ENCODE measurements around the gene LYPD6B. TPM values are rescaled to one million over a fixed set of nuclear protein-coding genes. Genes with fewer than 3 reads are reported as not detected.
A peak's percentile ranks its signal among the peaks of the same experiment; 100 is the strongest.

LYPD6B gene
- total RNA-seq, 2 experiments from 2014 or later = not detected

GRCh38 chr2:149158957-149159356 lies 120.5 kb downstream of the LYPD6B start:
- H3K36me3 Mint-ChIP-seq = no peaks in the 10 kb centered on the region
- no peak overlapping the region for H3K4me3 Mint-ChIP-seq
- CTCF ChIA-PET = no interaction called here
- DNase-seq (no peak), ATAC-seq (no peak)
- H3K4me1 Mint-ChIP-seq = peaks cover 5% of the 10 kb centered on the region
- H3K27me3 Mint-ChIP-seq = peaks cover 34% of the 10 kb centered on the region
- no peak overlapping the region for H3K27ac Mint-ChIP-seq
- no peaks in the 10 kb centered on the region for H3K9me3 Mint-ChIP-seq (ENCODE audit: low read depth)

GRCh38 chr2:149160195-149160594 lies 121.7 kb downstream of the LYPD6B start:
- ATAC-seq (no peak), DNase-seq (no peak)
- Mint-ChIP-seq H3K36me3 (no peaks in the 10 kb centered on the region), H3K27ac (no peak overlapping the region), H3K4me3 (no peak overlapping the region), H3K9me3 (ENCODE audit: low read depth) (no peaks in the 10 kb centered on the region), H3K27me3 (peaks cover 34% of the 10 kb centered on the region), H3K4me1 (peaks cover 5% of the 10 kb centered on the region)
- CTCF ChIA-PET = no interaction called here

DNA sequence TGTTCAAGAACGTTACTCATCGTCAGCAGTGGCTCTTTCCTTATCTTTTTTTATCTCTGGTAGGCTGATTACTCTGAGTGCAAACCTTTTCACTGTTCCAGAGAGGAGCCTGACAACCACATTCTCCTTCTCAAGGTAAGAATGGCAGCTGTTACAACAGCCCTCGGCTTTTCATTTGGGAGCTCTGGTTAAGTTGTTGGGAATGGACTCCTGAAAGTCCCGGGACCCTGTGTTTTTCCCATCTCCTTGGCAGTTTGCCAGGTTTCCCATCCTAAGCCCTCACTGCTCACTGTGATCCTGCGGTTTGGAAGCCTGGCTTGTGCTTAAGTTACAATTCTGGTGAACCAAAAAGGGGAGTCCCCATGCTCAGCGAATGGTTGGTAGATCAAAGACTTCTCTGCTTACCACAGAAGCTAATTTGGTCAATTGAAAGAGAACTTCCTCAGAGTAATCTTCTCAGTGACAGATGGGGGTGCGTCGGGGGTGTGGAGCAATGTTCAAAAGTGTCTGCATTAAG lies 122.3 kb downstream of the LYPD6B start:
- peak; percentile 30 for ATAC-seq

GRCh38 chr2:149161481-149162225 lies 123.2 kb downstream of the LYPD6B start:
- ATAC-seq (no peak), DNase-seq (no peak)
- CTCF ChIA-PET = no interaction called here
- Mint-ChIP-seq H3K36me3 (no peaks in the 10 kb centered on the region), H3K9me3 (ENCODE audit: low read depth) (no peaks in the 10 kb centered on the region), H3K27ac (no peak overlapping the region), H3K4me1 (peaks cover 5% of the 10 kb centered on the region), H3K4me3 (no peak overlapping the region), H3K27me3 (peaks cover 32% of the 10 kb centered on the region)

More for the DNA sequence above, 122.3 kb downstream of the LYPD6B start:
- Mint-ChIP-seq H3K4me1 (peaks cover 5% of the 10 kb centered on the region), H3K4me3 (no peak overlapping the region), H3K9me3 (ENCODE audit: low read depth) (no peaks in the 10 kb centered on the region), H3K36me3 (no peaks in the 10 kb centered on the region), H3K27me3 (peaks cover 34% of the 10 kb centered on the region), H3K27ac (no peak overlapping the region)
- CTCF ChIA-PET = no interaction called here
- DNase-seq = no peak

GRCh38 chr2:149164296-149164695 lies 125.8 kb downstream of the LYPD6B start:
- no peak overlapping the region for H3K4me3 Mint-ChIP-seq
- H3K36me3 Mint-ChIP-seq = no peaks in the 10 kb centered on the region
- H3K4me1 Mint-ChIP-seq = peaks cover 14% of the 10 kb centered on the region
- no peaks in the 10 kb centered on the region for H3K9me3 Mint-ChIP-seq (ENCODE audit: low read depth)
- DNase-seq = no peak
- peaks cover 26% of the 10 kb centered on the region for H3K27me3 Mint-ChIP-seq
- H3K27ac Mint-ChIP-seq = no peak overlapping the region
- no peak for ATAC-seq
- CTCF ChIA-PET = no interaction called here

GRCh38 chr2:149164827-149165226 lies 126.3 kb downstream of the LYPD6B start:
- Mint-ChIP-seq H3K27me3 (peaks cover 26% of the 10 kb centered on the region), H3K4me3 (no peak overlapping the region), H3K36me3 (no peaks in the 10 kb centered on the region), H3K4me1 (peaks cover 14% of the 10 kb centered on the region), H3K27ac (no peak overlapping the region), H3K9me3 (ENCODE audit: low read depth) (no peaks in the 10 kb centered on the region)
- CTCF ChIA-PET = no interaction called here
- no peak for ATAC-seq
- DNase-seq = no peak

DNA sequence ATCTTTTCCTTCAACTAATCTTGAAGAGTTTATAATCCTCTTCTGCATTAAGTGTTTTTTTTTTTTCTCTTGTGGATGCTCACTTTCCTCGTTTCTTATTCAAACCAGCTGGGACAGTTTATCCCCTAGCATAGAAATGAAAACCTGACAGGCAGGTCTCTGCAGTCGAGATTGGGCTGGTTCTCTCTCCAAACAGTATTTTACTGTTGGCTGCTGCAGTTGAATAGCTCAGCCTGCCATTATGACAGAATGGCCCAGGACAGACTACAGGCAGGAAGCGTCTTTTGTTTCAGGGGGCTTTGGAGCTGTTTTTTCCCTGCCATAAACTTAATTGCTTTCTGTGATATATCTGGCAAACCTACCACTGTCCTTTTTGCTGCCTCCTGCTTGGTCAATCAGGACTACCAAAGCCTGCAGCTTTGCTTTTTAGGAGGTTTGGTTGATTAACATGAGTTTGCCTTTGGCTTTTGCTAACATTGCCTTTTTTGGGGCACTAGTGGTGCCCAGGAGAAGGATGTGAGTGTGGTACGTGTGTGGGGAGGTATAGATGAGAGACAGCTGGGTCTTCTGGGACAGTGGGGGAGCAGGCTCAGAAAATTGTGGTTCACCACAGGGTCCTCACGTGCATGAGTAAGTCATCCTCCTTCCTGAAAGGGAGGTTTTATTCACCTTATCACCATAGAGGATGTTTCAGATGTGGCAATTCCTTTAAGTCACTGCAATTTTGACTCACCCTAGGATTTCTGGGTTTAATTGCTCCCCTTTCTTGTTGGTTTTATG lies 128.7 kb downstream of the LYPD6B start:
- Mint-ChIP-seq H3K4me1 (peaks cover 9% of the 10 kb centered on the region), H3K9me3 (ENCODE audit: low read depth) (peaks cover 3% of the 10 kb centered on the region), H3K36me3 (no peaks in the 10 kb centered on the region), H3K4me3 (no peak overlapping the region), H3K27me3 (peaks cover 17% of the 10 kb centered on the region), H3K27ac (no peak overlapping the region)
- CTCF ChIA-PET = no interaction called here
- DNase-seq (peak; percentile 61), ATAC-seq (peak; percentile 49)

DNA sequence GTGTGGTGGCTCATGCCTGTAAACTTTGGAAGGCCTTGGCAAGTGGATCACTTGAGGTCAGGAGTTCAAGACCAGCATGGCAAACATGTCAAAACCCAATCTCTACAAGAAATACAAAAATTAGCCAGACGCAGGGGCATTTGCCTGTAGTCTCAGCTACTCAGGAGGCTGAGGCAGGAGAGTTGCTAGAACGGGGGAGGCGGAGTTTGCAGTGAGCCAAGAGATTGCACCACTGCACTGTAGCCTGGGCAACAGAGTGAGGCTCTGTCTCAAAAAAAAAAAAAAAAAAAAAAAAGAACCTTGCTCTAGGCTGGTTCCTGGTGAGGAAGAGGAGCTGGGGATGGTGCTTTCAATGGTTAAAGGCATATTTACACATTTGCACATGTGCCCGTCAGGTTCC lies 129.4 kb downstream of the LYPD6B start:
- no peak for ATAC-seq
- CTCF ChIA-PET = interaction anchor here (0.7 kb wide), 1 partner anchor 115 kb away, joined by 3 read pairs; no protein-coding TSS in a partner anchor
- Mint-ChIP-seq H3K4me1 (peaks cover 9% of the 10 kb centered on the region), H3K27me3 (peaks cover 13% of the 10 kb centered on the region), H3K36me3 (no peaks in the 10 kb centered on the region), H3K9me3 (ENCODE audit: low read depth) (peaks cover 3% of the 10 kb centered on the region), H3K4me3 (no peak overlapping the region), H3K27ac (no peak overlapping the region)
- DNase-seq = no peak

- DNase-seq = no peak
- peaks cover 9% of the 10 kb centered on the region for H3K4me1 Mint-ChIP-seq
Observed at GRCh38 chr2:149169656-149170055, 131.2 kb downstream of the LYPD6B start.

DNA sequence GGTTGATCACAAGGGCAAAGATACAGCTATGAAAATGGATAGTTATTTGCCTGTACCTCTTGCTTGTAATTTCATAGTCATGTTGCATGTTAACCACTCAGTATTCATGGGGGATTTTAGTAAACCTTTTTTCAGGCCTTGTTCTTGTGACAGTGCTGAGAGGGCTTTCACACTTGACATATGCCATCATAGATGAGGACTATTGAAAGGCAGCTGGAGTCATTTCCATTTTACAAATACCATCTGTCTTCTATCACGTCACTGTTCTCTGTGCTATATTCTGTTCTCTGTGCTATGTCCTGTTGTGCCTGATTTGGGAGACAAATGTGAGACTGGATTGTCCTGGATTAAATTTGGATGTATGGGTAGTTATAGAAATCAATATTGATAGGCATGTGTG lies 131.7 kb downstream of the LYPD6B start:
- H3K4me1 Mint-ChIP-seq = peaks cover 9% of the 10 kb centered on the region
- no peaks in the 10 kb centered on the region for H3K36me3 Mint-ChIP-seq
- ATAC-seq (no peak), DNase-seq (no peak)
- peaks cover 7% of the 10 kb centered on the region for H3K27me3 Mint-ChIP-seq
- peaks cover 3% of the 10 kb centered on the region for H3K9me3 Mint-ChIP-seq (ENCODE audit: low read depth)
- CTCF ChIA-PET = no interaction called here
- H3K4me3 Mint-ChIP-seq = no peak overlapping the region
- H3K27ac Mint-ChIP-seq = no peak overlapping the region

More at GRCh38 chr2:149169656-149170055, 131.2 kb downstream of the LYPD6B start:
- no peak overlapping the region for H3K27ac Mint-ChIP-seq
- peaks cover 7% of the 10 kb centered on the region for H3K27me3 Mint-ChIP-seq
- H3K9me3 Mint-ChIP-seq (ENCODE audit: low read depth) = peaks cover 3% of the 10 kb centered on the region
- CTCF ChIA-PET = no interaction called here
- H3K36me3 Mint-ChIP-seq = no peaks in the 10 kb centered on the region
- no peak for ATAC-seq
- no peak overlapping the region for H3K4me3 Mint-ChIP-seq

DNA sequence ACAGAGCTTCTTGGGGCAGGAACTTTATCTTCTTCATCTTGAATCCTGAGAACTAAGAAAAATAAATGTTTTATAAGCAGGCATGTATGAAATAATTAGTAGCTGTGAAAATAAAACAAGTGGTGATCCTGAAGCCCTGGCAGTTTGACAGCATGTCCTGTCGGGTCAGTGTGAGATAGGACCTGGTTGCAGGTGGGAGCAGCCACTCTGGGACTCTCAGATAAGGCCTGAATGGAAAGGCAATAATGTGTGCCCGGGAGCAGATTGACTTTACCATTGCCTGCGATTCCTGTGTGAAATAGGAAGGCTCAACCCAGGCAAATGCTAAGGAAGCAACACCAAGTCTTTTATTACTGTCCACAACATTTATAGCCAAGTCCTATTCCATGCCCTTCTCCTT lies 132.4 kb downstream of the LYPD6B start:
- H3K27ac Mint-ChIP-seq = no peak overlapping the region

GRCh38 chr2:149173220-149173619 lies 134.7 kb downstream of the LYPD6B start:
- peaks cover 3% of the 10 kb centered on the region for H3K9me3 Mint-ChIP-seq (ENCODE audit: low read depth)
- DNase-seq = no peak
- no peaks in the 10 kb centered on the region for H3K36me3 Mint-ChIP-seq
- no peak overlapping the region for H3K27ac Mint-ChIP-seq
- CTCF ChIA-PET = no interaction called here
- ATAC-seq = no peak
- peaks cover 10% of the 10 kb centered on the region for H3K27me3 Mint-ChIP-seq
- no peak overlapping the region for H3K4me3 Mint-ChIP-seq
- peaks cover 4% of the 10 kb centered on the region for H3K4me1 Mint-ChIP-seq

More for the DNA sequence above, 132.4 kb downstream of the LYPD6B start:
- Mint-ChIP-seq H3K4me3 (no peak overlapping the region), H3K36me3 (no peaks in the 10 kb centered on the region), H3K9me3 (ENCODE audit: low read depth) (peaks cover 3% of the 10 kb centered on the region), H3K27me3 (peaks cover 7% of the 10 kb centered on the region), H3K4me1 (peaks cover 9% of the 10 kb centered on the region)
- CTCF ChIA-PET = no interaction called here
- ATAC-seq = no peak
- DNase-seq = no peak

DNA sequence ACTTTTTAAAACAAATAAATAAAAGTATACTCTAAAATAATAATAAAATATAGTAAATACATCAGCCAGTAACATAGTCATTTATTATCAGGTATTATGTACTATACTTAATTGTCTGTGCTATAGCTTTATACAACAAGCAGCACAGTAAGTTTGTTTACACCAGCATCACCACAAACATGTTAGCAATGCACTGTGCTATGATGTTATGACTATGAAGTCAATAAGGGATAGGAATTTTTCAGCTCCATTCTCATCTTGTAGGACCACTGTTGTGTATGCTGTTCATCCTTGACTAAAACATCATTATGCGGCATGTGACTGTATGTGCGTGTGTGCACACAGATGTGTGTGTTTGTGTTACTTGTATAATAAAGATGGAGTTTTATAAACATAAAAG lies 137.5 kb downstream of the LYPD6B start:
- Mint-ChIP-seq H3K4me1 (no peaks in the 10 kb centered on the region), H3K4me3 (no peak overlapping the region), H3K36me3 (no peaks in the 10 kb centered on the region), H3K9me3 (ENCODE audit: low read depth) (peaks cover 3% of the 10 kb centered on the region), H3K27me3 (peaks cover 10% of the 10 kb centered on the region), H3K27ac (no peak overlapping the region)
- CTCF ChIA-PET = no interaction called here
- no peak for DNase-seq
- ATAC-seq = no peak

- no peak overlapping the region for H3K27ac Mint-ChIP-seq
- ATAC-seq = no peak
- no peak overlapping the region for H3K4me3 Mint-ChIP-seq
- CTCF ChIA-PET = no interaction called here
- H3K4me1 Mint-ChIP-seq = no peaks in the 10 kb centered on the region
- H3K27me3 Mint-ChIP-seq = peaks cover 8% of the 10 kb centered on the region
- no peaks in the 10 kb centered on the region for H3K36me3 Mint-ChIP-seq
- H3K9me3 Mint-ChIP-seq (ENCODE audit: low read depth) = no peaks in the 10 kb centered on the region
- no peak for DNase-seq
Observed at GRCh38 chr2:149178612-149179011, 140.1 kb downstream of the LYPD6B start.
